ENCODE data around the gene PLEK.
A peak's percentile ranks its signal among the peaks of the same experiment; 100 is the strongest.
"Not testable (repeated sequence)": the region's sequence is repeated elsewhere in the genome, so short reads cannot be mapped to it uniquely, and the experiment has no call there.

Gene PLEK

GRCh38 chr2:68386365-68386764 is 21.3 kb downstream of the PLEK start:
- no peak for DNase-seq

DNA sequence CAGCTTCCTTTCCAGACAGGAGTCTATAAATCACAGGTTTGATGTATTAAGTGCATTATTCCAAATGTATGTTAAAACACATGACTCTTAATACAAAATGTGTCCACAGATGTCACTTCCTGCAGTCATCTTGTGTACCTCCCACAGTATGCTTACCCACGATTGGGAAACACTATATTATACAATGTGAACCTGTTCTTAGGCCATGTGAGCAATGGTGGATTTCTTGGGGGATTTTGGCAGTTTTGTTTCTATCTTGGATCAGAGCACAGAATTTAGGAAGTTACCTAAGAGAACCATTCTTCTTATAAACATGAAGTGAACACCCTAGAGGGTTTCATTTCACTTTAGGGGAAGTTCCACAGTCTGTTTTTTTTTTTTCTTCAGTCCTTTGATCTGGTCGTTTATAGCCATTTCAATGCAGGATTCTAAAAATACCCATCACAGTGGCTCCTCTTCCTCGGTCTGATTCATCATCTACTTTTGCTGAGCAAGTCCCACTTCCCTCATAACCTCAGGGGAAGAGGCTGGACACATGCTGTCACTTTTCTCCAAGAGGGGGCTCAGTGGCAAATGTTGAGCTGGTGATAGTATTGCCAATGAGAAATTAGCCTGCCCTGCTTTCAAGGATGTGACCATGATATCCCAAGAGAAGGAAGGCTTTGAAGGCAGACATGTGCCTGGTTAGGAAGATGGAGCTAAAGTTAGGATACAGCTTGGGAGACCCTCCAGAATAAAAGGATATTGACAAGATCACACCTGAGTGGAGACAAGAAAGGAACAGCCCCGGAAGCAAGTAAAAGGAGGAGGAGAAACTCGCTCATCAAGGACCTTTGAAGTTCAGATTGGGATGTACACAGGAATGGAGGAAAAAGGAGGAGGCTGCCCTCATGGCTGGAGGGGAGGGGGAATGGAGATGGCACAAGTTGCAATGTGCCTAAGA is 22.6 kb downstream of the PLEK start:
- DNase-seq = no peak

DNA sequence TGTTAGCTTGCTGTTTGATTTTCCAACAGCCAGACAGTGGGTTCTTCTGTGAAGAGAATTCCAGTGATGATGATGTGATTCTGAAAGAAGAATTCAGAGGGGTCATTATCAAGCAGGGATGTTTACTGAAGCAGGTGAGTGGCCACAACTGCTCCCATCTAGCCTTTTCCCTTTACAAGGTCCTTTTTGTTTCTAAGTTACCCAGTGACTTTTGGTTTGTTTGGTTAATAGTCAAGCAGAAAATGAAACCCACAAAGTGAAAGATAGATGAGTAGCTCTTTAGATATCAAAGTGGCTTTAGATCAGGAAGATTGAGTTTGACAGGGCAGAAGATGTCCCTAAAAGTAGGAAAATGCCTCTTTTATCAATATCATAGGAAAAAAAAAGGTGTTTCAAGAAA is 23.3 kb downstream of the PLEK start:
- no peak for DNase-seq

DNA sequence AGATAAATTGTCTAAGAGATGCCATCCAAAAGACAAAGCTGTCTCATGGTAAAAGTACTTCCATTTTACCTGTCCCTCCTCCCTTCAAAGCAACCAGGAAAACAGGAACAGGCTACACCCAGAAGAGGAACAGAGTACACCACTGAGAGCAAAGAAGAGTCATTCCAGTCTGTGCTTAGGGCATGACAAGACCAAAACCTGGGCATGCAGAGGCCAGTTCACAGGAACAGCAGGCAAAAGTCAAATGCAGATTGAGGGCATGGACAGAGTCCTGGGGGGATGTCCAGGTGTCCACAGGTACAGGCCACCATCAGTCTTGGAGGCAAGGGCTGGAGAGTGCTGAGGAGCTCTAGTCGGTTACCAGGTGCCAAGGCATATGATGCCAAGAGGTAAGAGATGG is 23.7 kb downstream of the PLEK start:
- no peak for DNase-seq

DNA sequence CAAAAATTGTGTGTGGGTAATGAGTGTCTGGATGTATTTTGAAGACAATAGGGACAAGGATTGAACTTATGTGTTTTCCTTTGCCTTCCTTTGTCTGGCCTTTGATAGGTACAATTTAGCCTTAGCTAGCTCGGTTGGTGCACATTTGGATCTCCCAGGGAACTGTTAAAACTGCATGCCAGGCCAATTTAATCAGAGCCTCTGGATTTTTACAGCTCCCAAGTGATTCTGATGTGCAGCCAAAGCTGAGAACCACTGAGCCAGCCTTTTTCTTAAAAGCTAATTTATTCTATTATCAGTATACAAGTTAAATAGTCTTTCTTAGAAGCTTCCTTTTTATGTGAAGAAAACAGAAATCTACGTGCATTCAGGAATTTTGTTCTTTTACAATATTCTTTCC is 25.0 kb downstream of the PLEK start:
- DNase-seq = no peak

GRCh38 chr2:68390586-68390985 is 25.5 kb downstream of the PLEK start:
- peak; percentile 59 to 86 for DNase-seq

DNA sequence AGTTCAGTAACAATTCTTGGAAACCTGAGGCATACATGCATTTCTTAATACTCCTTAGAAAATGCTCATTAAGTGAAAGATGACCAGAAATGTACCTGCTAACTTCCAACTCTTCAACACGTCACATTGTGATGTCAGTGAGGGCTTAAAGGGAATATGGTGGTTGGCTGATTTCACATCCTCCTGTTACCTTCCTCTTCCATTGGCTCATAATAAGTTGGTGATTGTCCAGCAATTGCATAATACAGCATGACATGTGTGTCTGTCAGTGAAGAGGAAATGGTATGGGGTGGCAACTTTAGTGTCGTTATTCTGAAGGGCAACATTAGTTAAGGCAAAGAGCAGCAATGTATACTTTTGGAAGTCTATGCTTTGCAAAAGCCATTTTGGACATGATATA is 26.0 kb downstream of the PLEK start:
- no peak for DNase-seq

GRCh38 chr2:68391869-68392268 is 26.8 kb downstream of the PLEK start:
- DNase-seq = no peak

DNA sequence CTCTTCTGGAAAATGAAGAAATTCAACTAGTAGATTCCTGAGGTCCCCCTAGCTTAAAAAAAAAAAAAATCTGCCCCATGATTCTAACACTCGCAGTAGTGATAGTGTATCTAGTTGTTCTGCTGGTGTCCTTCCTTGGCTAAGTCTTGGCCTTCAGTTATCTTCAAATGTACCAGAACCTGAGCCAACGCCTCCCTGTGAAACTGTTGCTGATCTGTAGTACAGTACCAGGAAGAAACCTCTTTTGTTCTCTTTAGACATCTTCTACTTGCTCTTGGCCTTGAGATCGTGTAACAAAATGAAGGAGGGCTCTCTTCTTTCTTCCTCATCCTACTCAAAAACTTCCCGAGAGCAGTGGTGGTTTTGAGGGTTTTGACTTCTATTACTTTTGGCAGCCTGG is 31.0 kb downstream of the PLEK start:
- no peak for DNase-seq

GRCh38 chr2:68397704-68398263 is 32.7 kb downstream of the PLEK start:
- not testable (repeated sequence) for DNase-seq

DNA sequence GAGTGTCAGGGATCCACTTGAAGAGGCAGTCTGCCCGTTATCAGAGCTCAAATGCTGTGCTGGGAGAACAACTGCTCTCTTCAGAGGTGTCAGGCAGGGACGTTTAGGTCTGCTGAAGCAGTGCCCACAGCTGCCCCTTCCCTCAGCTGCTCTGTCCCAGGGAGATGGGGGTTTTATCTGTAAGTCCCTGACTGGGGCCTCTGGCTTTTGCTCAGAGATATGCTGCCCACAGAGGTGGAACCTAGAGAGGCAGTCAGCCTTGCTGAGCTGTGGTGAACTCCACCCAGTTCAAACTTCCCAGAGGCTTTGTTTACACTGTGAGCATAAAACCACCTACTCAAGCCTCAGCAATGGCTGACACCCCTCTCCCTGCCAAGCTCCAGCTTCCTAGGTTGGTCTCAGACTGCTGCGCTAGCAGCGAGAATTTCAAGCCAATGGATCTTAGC is 38.1 kb downstream of the PLEK start:
- DNase-seq = no peak

GRCh38 chr2:68404164-68404563 is 39.1 kb downstream of the PLEK start:
- peak in 1 of 2 experiments; percentile 13 for DNase-seq

GRCh38 chr2:68404893-68405799 is 40.1 kb downstream of the PLEK start:
- no peak for DNase-seq

DNA sequence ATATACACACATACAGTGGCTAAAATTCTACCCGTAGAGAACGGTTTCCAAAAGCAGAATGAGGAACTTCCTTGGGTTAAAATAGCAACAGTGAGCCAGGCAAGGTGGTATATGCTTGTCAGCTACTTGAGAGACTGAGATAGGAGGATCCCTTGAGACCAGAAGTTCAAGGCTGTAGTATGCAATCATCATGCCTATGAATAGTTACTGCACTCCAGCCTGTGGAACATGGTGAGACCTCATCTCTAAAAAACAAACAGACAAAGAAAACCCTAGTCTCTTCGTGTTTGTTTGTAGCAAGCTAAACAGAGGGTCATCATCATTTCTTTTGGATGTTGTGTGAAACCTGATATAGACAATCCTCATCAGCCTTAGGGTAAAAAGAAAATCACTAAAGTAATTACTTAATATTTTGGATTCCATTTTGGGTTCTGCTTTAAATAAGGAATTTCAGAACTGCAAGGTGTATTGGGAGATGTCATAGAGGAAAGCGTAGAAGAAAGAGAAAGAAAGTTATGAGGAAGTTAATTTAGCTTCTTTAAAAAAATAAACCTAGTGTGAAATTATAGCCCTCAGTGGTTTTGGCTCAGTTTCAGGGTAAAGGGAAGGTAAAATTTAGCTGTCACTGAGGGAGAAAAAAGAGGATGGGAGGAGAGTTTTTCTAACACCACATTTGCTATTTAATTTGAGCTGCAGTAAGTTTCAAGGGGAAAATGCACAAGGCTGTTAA is 46.5 kb downstream of the PLEK start:
- no peak for DNase-seq

- no peak for DNase-seq
Measured at GRCh38 chr2:68412127-68412819, 47.2 kb downstream of the PLEK start.

DNA sequence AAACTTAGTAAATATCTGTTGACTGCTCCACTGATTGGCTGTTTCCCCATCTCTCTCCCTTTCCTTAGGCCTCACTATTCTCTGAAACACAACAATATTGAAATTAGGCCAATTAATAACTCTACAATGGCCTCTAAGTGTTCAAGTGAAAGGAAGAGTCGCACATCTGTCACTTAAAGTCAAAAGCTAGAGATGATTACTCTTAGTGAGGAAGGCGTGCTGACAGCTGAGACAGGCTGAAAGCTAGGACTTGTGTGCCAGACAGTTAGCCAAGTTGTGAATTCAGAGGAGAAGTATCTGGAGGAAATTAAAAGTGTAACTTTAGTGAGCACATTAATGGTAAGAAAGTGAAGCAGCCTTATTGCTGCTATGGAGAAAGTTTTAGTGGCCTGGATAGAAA is 48.4 kb downstream of the PLEK start:
- DNase-seq = peak in 1 of 2 experiments; percentile 61

GRCh38 chr2:68414452-68414851 is 49.4 kb downstream of the PLEK start:
- no peak for DNase-seq

GRCh38 chr2:68414876-68415275 is 49.8 kb downstream of the PLEK start:
- DNase-seq = no peak

DNA sequence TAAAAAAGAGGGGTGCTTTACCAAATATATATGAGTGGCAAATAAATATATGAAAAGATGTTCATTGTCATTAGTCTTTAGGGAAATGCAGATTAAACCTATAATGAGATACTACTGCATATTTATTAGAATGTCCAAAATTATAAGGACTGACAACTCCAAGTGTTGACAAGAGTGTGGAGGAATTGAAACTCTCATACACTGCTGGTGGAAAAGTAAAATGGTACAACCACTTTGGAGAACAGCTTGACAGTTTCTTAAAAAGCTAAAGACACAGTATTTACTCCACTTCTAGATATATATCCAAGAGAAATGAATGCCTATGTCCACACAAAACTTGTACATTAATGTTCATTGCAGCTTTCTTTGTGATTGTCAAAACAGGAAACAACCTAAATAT is 50.4 kb downstream of the PLEK start:
- DNase-seq = no peak

DNA sequence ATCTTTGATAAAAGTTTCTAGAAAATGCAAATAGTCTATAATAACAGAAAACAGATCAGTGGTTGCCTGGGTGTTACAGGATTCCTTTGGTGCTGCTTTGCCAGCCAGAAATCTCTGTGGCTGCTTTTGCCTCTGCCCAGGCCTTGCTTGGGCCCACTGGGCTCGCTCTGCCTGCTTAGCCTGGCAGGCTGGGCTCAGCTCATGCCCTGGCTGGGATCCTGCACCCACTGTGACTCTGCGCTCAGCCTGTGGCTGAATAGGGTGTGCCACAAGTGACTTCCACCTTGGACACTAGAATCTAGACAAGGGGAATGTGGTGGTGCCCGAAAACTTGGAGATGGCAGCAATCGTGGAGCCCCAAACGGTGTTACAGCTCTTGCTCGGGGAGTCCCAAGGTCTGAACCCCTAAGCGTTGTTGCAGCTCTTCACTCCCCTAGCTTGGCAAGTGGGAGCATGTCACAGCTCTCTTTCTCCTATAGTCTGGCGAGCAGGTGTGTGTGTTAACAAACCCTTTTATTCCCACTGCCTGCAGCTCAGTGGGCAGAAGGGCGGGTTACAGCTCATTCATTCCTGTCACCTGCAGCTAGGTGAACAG is 51.1 kb downstream of the PLEK start:
- no peak for DNase-seq

- no peak for DNase-seq
Measured at GRCh38 chr2:68417926-68418325, 52.8 kb downstream of the PLEK start.

GRCh38 chr2:68418419-68418818 is 53.3 kb downstream of the PLEK start:
- DNase-seq = no peak
